GM19099 (cell line): Measurements from ENCODE around the gene GOLPH3.

Source experiments
- POLR2A ChIP-seq: IDR thresholded peaks from 3 replicates; pipeline ENCODE4 v1.6.1; 2011; ENCODE audit warnings: low read depth; ENCODE audit not compliant: insufficient read length; ENCODE audit errors: extremely low read depth

GOLPH3 gene

DNA sequence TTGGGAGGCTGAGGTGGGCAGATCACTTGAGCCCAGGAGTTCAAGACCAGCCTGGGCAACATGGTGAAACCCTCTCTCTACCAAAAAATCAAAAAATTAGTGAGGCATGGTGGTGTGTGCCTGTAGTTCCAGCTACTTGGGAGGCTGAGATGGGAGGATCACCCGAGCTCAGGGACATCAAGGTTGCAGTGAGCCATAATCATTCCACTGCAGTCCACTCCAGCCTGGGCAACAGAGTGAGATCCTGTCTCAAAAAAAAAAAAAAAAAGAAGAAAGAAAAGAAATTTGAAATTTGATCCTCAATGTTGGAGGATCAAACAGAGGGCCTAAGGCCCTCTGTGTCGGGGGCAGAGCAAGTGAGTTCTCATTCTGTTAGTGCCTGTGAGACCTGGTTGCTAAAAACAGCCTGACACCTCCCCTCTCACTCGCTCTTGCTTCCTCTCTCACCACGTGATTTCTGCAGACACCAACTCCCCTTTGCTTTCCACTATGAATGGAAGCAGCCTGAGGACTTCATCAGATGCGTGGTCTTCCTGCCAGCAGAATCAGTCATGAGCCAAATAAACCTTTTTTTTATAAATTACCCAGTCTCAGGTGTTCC is 8.4 kb upstream of the GOLPH3 start:
- no peak for TF ChIP-seq POLR2A

DNA sequence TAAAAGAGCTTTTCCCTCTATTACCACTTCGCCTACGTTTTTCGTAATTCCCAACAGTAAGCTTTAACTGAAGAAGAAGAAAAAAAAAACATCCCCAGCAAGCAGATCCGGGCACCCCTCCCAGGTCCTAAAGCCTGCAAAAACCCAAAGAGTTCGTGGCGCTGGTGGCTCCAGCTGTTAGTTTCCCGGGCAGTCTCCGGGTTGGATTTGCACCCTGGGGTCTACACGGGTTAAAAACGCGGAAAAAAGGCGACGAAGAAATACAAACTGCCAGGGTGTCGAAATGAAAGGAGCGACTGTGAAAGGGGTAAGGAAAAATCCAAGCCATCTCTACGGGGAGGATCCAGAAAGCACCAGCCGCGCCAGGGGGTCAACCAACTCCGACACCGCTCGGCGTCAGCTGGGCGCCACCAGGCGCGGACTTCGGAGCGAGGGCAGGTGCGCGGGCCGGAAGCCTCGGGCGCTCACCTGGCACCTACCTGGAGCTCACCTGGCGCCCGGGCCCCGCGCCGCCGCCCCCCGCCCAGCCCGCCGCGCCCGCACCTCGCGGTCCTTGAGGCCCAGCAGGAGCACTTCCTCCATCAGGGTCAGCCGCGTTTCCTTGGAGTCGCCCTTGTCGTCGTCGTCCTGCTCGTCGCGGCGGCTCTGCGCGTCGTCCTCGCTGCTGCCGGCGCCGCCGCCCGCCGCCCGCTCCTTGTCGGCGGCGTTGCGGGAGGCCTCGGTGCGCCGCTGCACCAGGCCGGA is 680 bp downstream of the GOLPH3 start:
- TF ChIP-seq POLR2A: no peak

DNA sequence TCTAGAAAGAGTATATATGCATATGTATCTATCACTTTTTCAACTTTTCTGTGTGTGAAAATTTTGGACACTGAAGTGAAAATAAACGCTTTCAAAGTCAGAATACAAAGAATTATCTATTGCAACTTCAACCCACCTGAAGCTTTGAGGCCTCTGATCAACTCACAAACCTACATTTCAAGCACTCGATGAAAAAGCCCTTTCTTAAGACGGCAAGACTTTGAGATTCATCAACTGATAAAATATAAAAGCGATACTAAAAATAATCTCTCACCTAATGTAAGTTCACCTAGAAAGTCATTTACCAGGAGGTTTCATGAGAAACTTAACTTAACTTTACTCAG is 1.2 kb downstream of the GOLPH3 start:
- TF ChIP-seq POLR2A: no peak

DNA sequence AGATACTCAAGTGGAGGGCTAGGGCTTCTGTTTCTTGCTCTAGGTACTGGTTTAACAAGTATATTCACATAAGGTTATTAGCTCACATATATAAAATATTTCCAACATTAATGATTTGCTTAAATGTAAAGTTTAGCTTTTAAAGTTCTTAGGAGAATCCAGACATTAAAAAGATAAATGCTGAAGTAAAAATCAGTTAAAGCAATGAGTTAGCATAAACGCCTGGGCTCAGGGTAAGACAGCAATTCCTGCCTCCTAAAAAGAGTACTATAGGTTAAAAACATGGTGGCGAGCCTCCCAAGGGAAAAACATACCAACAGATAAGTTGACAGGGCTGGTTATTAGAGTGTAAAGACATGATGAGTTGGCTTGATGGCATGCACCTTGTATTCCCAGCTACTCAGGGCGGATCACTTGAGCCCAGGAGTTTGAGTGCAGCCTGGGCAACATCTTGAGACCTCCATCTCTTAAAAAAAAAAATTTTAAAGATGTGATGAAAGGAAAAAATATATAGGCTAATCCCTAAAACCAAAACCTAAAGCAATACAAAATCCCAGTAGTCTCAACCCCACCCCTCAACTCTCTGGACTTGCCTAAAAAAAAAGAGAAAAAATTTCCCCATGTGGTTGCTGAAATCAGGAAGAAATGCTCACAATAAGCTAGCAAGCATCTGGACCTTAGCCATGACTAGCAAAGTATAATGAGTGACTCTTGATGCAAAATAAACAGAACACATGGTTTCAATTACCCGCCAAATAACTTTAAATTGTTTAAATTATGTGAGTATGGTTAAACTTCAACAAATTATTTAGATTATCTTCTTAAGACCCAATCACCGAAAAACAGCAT is 3.6 kb downstream of the GOLPH3 start:
- TF ChIP-seq POLR2A: no peak

DNA sequence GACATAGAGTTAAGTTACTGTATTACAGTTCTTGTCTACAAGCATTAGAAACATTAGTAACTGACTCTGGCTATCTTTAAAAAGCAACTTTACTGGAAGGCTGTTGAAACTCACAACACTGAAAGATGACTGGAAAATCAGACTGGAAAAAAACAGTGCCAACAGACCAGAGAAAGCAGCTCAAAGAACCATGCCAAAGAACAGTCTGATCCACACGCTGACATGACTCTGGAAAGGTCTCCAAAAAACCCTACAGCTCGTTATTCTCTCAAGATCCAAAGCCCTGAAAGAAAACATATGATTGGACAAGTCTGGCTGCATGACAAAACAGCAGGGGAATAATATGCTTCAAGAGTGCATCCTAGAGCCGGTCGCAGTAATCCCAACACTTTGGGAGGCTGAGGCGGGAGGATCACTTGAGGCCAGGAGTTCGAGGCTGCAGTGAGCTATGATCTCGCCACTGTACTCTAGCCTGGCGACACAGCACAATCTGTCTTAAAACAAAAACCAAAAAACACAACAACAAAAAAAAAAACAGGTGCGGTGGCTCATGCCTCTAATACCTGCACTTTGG is 5.6 kb downstream of the GOLPH3 start:
- no peak for TF ChIP-seq POLR2A

DNA sequence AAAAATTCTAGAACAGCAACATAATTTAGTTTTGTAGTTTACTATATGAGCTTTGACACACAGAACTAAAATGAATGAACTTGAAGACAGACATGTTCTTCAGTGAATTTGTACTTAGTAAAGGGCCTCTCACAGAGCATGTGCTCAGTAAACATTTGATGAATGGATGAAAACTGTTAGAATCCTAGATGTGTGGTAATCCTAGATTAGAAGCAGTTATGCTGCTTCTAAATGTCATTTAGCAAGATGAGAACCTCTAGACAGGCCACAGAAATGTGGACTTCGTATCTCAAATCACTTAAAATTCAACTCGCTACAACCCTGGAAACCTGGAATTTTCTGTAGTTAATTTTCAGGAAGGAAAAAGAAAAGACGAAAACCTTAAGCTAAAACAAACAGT is 8.5 kb downstream of the GOLPH3 start:
- no peak for TF ChIP-seq POLR2A

DNA sequence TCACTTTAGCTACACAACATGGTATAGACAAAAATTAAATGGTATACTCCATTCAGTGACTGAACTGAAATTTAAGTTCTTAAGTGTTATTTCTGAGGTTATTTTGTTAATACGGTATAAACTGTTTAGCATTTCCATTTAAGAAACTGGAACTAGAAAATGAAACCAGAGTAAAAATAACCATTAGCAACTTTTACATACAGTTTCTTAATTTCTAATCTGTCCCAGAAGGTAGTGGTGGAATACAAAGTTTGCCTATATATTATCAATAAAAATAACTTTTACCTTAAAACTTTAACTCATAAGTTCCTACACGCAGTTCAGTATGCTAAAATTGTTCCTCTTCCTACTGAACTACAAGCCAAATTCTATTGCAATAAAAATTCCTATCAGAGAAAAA is 10.3 kb downstream of the GOLPH3 start:
- TF ChIP-seq POLR2A: no peak

DNA sequence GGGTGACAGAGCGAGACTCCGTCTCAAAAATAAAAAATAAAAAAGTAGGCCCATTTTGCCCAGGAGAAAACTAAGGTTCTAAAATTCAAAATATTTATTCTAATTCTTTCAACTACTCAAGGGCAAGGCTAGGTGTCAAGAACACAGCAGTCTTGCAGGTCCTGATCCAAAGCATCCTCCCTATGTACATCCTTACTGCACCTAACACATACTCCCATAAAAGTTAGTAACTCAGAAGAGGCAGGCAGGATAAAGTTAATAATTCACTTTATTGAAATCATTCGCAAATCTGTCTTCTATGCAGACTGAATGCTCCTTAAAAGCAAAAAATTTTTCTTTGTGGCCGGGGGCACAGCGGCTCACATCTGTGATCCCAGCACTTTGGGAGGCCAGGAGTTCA is 11.1 kb downstream of the GOLPH3 start:
- TF ChIP-seq POLR2A: no peak

DNA sequence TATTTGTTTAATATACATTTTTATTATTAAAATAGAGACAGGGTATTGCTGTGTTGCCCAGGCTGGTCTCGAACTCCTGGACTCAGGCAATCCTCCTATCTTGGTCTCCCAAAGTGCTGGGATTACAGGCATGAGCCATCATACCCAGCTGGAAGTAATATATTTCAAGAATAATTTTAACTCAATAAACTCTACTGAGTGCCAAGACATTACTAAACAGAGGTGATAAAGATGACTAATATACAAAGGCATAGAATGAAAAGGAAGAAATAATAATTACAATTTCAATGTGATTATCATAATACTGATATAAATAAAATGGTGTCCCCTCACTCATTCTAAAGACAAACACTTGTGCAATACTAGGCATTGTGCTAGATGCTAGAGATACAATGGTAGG is 13.9 kb downstream of the GOLPH3 start:
- no peak for TF ChIP-seq POLR2A

DNA sequence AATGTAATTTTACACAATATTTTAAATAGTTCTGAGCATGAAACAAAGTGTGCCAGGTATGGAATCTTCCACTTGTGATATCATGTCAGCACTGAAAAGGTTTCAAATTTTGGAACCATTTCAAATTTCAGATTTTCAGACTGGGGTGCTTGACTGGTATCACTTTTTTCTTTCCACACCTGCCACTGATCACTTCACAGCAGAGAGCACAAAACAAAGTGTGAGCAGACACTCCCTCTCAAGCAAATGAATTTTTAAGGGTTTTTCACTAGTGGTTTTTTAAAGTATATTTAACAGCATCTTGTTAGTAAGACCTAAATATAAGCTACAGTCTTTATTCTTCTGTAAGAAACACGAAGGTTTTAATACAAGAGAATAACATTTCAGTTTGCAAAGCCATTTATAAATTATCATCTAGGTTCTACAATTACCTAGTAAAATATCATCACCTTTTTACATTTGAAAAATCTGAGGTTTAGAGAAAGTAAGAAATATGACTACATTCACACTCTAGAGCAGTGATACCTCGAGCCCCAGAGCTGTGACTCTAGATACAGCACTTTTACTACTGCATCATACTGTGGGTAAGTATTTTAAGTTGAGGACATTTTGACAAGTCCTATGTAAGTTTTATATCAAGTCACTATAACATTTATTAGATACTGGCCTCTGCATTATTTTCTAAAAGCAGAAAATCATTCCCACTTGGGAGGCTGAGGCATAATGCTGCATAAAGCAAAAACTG is 14.6 kb downstream of the GOLPH3 start:
- no peak for TF ChIP-seq POLR2A

DNA sequence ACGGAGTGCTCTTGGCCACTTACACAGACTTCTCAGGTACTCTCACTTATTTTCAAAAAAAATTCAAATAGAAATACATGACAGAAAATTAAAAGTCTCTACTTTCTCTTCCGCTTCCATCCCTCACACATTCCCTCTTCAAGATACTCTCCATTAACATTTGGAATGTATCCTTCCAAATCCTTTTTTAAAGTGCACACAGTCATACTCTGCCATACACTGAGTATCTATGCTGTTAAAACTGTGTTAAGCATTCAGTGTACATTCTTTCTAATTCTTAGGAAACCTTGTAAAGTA is 15.5 kb downstream of the GOLPH3 start:
- no peak for TF ChIP-seq POLR2A

DNA sequence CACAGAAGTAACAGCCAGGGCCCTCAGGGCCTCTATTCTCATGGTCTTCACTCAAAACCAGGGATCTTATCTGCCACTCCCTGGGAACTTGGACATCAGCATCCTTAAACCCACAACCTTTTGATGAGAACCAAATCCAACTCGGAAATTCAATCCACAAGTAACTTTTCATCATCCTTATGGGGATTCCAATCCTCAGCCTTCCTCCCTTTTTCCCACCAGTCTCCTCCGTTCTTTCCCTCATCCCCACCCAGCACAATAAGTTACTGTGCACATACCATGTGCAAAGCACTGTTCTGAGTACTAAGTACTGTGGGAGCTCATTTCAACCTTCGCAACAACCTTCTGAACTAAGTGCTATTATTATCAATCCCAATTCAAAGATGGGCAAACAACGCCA is 17.0 kb downstream of the GOLPH3 start:
- TF ChIP-seq POLR2A: no peak

DNA sequence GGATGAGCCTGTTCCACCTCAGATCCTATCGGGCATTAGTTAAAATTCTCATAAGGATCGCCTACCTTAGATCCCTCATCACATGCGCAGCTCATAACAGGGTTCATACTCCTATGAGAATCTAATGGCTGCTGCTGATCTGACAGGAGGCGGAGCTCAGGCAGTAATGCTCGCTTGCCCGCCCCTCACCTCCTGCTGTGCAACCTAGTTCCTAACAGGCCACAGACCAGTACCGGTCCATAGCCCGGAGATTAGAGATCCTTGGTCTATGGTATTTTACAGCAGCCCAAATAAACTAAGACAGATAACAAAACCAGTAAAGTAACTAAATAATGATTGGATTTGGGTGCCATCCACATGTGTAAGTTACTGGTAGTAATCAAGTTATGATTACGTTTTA is 17.5 kb downstream of the GOLPH3 start:
- TF ChIP-seq POLR2A: no peak

DNA sequence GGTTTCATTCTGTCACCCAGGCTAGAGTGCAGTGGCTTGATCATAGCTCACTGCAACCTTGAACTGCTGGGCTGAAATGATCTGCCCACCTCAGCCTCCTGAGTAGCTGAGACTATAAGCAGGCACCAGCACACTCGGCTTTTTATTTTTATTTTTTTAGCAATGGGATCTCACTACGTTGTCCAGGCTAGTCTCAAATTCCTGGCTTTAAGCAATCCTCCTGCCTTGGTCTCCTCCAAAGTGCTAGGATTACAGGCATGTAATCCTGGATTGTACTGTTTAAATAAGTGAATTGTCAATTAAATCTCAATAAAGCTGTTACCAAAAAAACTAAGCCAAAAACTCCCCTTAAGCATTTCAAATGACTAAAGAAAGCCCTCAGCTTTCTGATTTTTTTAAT is 18.9 kb downstream of the GOLPH3 start:
- TF ChIP-seq POLR2A: no peak

DNA sequence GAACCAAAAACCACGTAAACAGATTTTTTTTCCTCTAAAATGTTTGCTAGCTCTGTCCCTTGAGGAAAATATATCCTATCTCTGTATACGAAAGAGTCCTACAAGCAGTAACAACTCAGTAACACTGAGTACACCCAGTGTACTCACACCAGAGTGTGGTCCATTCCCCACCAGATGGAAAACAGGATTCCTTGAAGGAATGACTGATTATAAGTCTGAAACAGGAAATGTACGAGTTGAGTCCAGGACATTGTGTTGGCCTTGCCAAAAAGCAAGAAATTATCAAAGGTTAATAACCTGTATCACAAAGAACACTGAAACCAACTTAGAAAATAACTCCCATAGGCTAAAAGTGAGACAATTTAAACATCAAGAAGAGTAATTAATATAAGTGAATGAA is 20.4 kb downstream of the GOLPH3 start:
- no peak for TF ChIP-seq POLR2A
